Liver (tissue), 9 donors: ENCODE data around the gene OTOF. TPM values are rescaled to one million over a fixed set of nuclear protein-coding genes. Genes with fewer than 3 reads are reported as not detected.

Experiments used
- DNase-seq: peaks from one replicate; pipeline ENCODE4 v3.0.0-alpha.2; 2017; ENCODE audit warnings: low spot score
- H3K27ac ChIP-seq, 2 donors: one replicate each; pipeline ENCODE4 v1.7.0; 2013; ENCODE audit warnings: inconsistent platforms in 2 of 2, low read length in 2 of 2, control low read depth in 1 of 2, low read depth in 1 of 2, mild to moderate bottlenecking in 1 of 2
- H3K27me3 ChIP-seq, 4 donors: one replicate each; pipeline versions ENCODE4 v1.6.1 to v1.7.0; 2013; ENCODE audit warnings: low read length in 3 of 4, inconsistent platforms in 1 of 4, mild to moderate bottlenecking in 1 of 4, moderate library complexity in 1 of 4; ENCODE audit not compliant: control insufficient read depth in 4 of 4, insufficient read depth in 4 of 4
- H3K36me3 ChIP-seq, 4 donors: one replicate each; pipeline versions ENCODE4 v1.6.1 to v1.7.0; 2013; ENCODE audit warnings: low read length in 3 of 4, mild to moderate bottlenecking in 3 of 4, low read depth in 1 of 4, moderate library complexity in 1 of 4; ENCODE audit not compliant: control insufficient read depth in 4 of 4, insufficient read depth in 3 of 4
- H3K4me1 ChIP-seq, 4 donors: one replicate each; pipeline versions ENCODE4 v1.6.1 to v1.7.0; 2013; ENCODE audit warnings: low read length in 3 of 4, mild to moderate bottlenecking in 3 of 4, moderate library complexity in 1 of 4; ENCODE audit not compliant: control insufficient read depth in 4 of 4, insufficient read depth in 4 of 4
- H3K4me3 ChIP-seq, 3 donors: one replicate each; pipeline versions ENCODE4 v1.6.1 to v1.7.0; 2013; ENCODE audit warnings: low read length in 3 of 3, control low read depth in 1 of 3, low read depth in 1 of 3, mild to moderate bottlenecking in 1 of 3
- H3K9ac ChIP-seq, 2 donors: one replicate each; pipeline ENCODE4 v1.7.0; 2013; ENCODE audit warnings: low read length in 2 of 2, mild to moderate bottlenecking in 2 of 2, moderate library complexity in 2 of 2, control low read depth in 1 of 2, low read depth in 1 of 2
- H3K9me3 ChIP-seq, 4 donors: one replicate each; pipeline versions ENCODE4 v1.6.1 to v1.7.0; 2013; ENCODE audit warnings: low read length in 3 of 4; ENCODE audit not compliant: control insufficient read depth in 4 of 4
- EGR1 ChIP-seq, 2 donors: IDR thresholded peaks; 2 replicates each; pipeline ENCODE4 v1.6.1; 2016 to 2018; ENCODE audit warnings: antibody characterized with exemption in 2 of 2, low read depth in 2 of 2
- FOXA1 ChIP-seq: IDR thresholded peaks from 2 replicates; pipeline ENCODE4 v1.6.1; 2016; ENCODE audit warnings: antibody characterized with exemption
- FOXA2 ChIP-seq: IDR thresholded peaks from 2 replicates; pipeline ENCODE4 v1.6.1; 2016; ENCODE audit warnings: antibody characterized with exemption
- GABPA ChIP-seq, 2 donors: IDR thresholded peaks in 1 of 2; conservative IDR thresholded peaks in 1 of 2; 2 replicates each; pipeline ENCODE4 v1.6.1; 2016; ENCODE audit warnings: antibody characterized with exemption in 2 of 2, mild to moderate bottlenecking in 1 of 2, moderate library complexity in 1 of 2
- HNF4G ChIP-seq: IDR thresholded peaks from 2 replicates; pipeline ENCODE4 v1.6.1; 2016; ENCODE audit warnings: antibody characterized with exemption
- JUND ChIP-seq, 2 donors: IDR thresholded peaks; 2 replicates each; pipeline ENCODE4 v1.6.1; 2016; ENCODE audit warnings: antibody characterized with exemption in 2 of 2
- MAX ChIP-seq: IDR thresholded peaks from 2 replicates; pipeline ENCODE4 v1.6.1; 2016; ENCODE audit warnings: antibody characterized with exemption
- NR2F2 ChIP-seq: IDR thresholded peaks from 2 replicates; pipeline ENCODE4 v1.6.1; 2016; ENCODE audit warnings: antibody characterized with exemption
- RXRA ChIP-seq, 2 donors: IDR thresholded peaks; 2 replicates each; pipeline ENCODE4 v1.6.1; 2017 to 2018; ENCODE audit warnings: antibody characterized with exemption in 2 of 2, mild to moderate bottlenecking in 1 of 2
- TAF1 ChIP-seq: conservative IDR thresholded peaks from 2 replicates; pipeline ENCODE4 v1.6.1; 2016; ENCODE audit warnings: antibody characterized with exemption, mild to moderate bottlenecking
- YY1 ChIP-seq: IDR thresholded peaks from 2 replicates; pipeline ENCODE4 v1.6.1; 2016; ENCODE audit warnings: antibody characterized with exemption, mild to moderate bottlenecking
- WGBS: extraction: QIAGEN DNeasy Blood & Tissue Kit; methylation state at CpG from one replicate; pipeline ENCODE4 v1.1.7; 2013; 5-methylcytosine and 5-hydroxymethylcytosine counted together
- polyA plus RNA-seq, 2 donors: library from polyadenylated mRNA; stranded (reverse) in 1 of 2; unstranded in 1 of 2; fragments of 200-250 nt in 1 of 2; fragments of >200 nt in 1 of 2; fragmentation: Nextera tagmentation in 1 of 2; extraction: Ambion mirVana in 1 of 2; gene quantifications; one replicate each; pipeline versions ENCODE4 v1.2.1 to v1.2.3, GENCODE V29; 2013 to 2015
- total RNA-seq, 2 donors: library from RNA; depleted of rRNA; stranded (reverse); fragments of >200 nt; gene quantifications; one replicate each; pipeline ENCODE4 v1.2.3, GENCODE V29; 2014
- TF ChIP-seq, protein P1 (sequence below): IDR thresholded peaks from 2 replicates; pipeline ENCODE4 v1.6.1; 2016; ENCODE audit warnings: antibody characterized with exemption
- TF ChIP-seq, protein P2 (sequence below): fragments of 150-350 bp; IDR thresholded peaks from 2 replicates; pipeline ENCODE4 v1.5.1; 2017; ENCODE audit warnings: improper control_type of control experiment, low read depth, low read length; ENCODE audit not compliant: missing input control
- TF ChIP-seq, protein P3 (sequence below): IDR thresholded peaks from 2 replicates; pipeline ENCODE4 v1.6.1; 2016; ENCODE audit warnings: antibody characterized with exemption, mild to moderate bottlenecking
- donor health status: healthy.
- donor health status: healthy.
- donor health status: healthy.
- donor health status: healthy.
- donor health status: healthy.

The OTOF gene
- total and polyA plus RNA-seq, 4 donors, result 0.06 to 0.28 (median 0.07) TPM; not detected in 1

GRCh38 chr2:26481706-26482105, 3.8 kb upstream of the OTOF start:
- H3K27ac ChIP-seq, result no peak overlapping the region
- H3K9me3 ChIP-seq, result no peaks in the 10 kb centered on the region
- 90% methylated on average over 3 of the region's 3 CpGs for WGBS
- DNase-seq, result no peak
- no peak overlapping the region for H3K9ac ChIP-seq
- peaks cover 10 to 27% (median 16%) of the 10 kb centered on the region in 4 donors for H3K4me1 ChIP-seq
- TF ChIP-seq MAX (no peak), GABPA (IDR thresholded peaks at IDR 0.05 in 1 of 2, conservative IDR thresholded peaks at IDR 0.05 in 1 of 2) (no peak), HNF4G (no peak), JUND (IDR thresholded peaks at IDR 0.05) (no peak), FOXA2 (no peak), TAF1 (no peak), NR2F2 (no peak), YY1 (no peak)
- TF ChIP-seq, protein P1, sequence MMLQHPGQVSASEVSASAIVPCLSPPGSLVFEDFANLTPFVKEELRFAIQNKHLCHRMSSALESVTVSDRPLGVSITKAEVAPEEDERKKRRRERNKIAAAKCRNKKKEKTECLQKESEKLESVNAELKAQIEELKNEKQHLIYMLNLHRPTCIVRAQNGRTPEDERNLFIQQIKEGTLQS, result no peak
- TF ChIP-seq, protein P2, sequence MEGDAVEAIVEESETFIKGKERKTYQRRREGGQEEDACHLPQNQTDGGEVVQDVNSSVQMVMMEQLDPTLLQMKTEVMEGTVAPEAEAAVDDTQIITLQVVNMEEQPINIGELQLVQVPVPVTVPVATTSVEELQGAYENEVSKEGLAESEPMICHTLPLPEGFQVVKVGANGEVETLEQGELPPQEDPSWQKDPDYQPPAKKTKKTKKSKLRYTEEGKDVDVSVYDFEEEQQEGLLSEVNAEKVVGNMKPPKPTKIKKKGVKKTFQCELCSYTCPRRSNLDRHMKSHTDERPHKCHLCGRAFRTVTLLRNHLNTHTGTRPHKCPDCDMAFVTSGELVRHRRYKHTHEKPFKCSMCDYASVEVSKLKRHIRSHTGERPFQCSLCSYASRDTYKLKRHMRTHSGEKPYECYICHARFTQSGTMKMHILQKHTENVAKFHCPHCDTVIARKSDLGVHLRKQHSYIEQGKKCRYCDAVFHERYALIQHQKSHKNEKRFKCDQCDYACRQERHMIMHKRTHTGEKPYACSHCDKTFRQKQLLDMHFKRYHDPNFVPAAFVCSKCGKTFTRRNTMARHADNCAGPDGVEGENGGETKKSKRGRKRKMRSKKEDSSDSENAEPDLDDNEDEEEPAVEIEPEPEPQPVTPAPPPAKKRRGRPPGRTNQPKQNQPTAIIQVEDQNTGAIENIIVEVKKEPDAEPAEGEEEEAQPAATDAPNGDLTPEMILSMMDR, result no peak
- H3K36me3 ChIP-seq, result no peaks in the 10 kb centered on the region
- H3K4me3 ChIP-seq, result no peak overlapping the region
- H3K27me3 ChIP-seq, result no peaks in the 10 kb centered on the region

DNA sequence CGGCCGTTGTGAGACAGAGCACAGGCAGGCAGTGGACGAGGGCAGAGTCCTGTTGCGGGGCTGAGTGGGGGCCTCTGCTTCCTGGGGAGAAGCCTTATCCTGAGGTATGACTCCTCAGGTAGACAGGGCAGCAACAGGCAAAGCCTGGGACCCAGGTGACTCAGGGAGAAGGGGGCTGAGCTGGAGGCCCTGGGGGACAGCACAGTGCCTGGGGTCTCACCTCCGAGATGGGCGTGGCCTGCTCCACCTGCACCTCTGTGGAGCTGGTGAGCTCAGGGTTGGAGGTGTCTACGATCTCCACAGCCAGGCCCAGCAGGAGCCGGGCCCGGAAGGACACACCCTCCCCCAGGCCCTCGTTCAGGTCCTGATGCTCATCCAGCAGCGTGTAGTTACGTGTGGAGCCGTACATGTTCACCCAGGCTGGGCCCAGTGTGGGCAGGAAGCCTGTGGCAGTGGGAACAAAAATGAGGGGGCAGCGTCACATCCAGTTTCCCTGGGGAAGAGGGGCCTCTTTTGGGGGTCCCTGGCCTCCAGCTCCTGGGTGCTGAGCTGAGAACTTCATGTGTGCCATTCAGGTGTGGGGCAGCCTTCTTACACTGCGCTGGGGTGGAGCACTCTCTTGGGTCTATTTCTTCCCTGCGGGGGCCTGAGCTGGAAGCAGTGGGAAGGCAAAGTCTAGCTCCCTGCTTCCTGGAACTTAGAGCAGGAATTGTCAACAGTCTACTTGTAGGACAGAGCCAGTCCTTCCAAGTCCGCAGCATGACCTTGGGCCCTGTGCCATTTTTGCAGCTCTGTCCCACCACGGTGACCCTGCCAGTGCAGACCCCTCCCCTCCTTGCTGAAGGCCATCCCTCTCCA, 2.9 kb upstream of the OTOF start:
- Histone ChIP-seq H3K9me3 (no peaks in the 10 kb centered on the region), H3K27me3 (no peaks in the 10 kb centered on the region), H3K4me3 (no peak overlapping the region), H3K27ac (no peak overlapping the region), H3K36me3 (no peaks in the 10 kb centered on the region), H3K9ac (no peak overlapping the region), H3K4me1 (peaks cover 10 to 27% (median 16%) of the 10 kb centered on the region in 4 donors)
- TF ChIP-seq RXRA (IDR thresholded peaks at IDR 0.05), result no peak
- no peak for TF ChIP-seq NR2F2
- no peak for TF ChIP-seq MAX
- TF ChIP-seq FOXA1, result no peak
- no peak for TF ChIP-seq EGR1 (IDR thresholded peaks at IDR 0.05; ENCODE audit: low read depth in 2 of 2)
- TF ChIP-seq, protein P3, sequence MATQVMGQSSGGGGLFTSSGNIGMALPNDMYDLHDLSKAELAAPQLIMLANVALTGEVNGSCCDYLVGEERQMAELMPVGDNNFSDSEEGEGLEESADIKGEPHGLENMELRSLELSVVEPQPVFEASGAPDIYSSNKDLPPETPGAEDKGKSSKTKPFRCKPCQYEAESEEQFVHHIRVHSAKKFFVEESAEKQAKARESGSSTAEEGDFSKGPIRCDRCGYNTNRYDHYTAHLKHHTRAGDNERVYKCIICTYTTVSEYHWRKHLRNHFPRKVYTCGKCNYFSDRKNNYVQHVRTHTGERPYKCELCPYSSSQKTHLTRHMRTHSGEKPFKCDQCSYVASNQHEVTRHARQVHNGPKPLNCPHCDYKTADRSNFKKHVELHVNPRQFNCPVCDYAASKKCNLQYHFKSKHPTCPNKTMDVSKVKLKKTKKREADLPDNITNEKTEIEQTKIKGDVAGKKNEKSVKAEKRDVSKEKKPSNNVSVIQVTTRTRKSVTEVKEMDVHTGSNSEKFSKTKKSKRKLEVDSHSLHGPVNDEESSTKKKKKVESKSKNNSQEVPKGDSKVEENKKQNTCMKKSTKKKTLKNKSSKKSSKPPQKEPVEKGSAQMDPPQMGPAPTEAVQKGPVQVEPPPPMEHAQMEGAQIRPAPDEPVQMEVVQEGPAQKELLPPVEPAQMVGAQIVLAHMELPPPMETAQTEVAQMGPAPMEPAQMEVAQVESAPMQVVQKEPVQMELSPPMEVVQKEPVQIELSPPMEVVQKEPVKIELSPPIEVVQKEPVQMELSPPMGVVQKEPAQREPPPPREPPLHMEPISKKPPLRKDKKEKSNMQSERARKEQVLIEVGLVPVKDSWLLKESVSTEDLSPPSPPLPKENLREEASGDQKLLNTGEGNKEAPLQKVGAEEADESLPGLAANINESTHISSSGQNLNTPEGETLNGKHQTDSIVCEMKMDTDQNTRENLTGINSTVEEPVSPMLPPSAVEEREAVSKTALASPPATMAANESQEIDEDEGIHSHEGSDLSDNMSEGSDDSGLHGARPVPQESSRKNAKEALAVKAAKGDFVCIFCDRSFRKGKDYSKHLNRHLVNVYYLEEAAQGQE, result no peak
- TF ChIP-seq, protein P2, result no peak
- no peak for TF ChIP-seq FOXA2
- DNase-seq, result no peak
- WGBS, result 88% methylated on average over 18 of the region's 18 CpGs
